ENCODE results near the gene BFAR.
"Not testable (repeated sequence)": the region's sequence is repeated elsewhere in the genome, so short reads cannot be mapped to it uniquely, and the experiment has no call there.

BFAR gene

GRCh38 chr16:14676633-14677032, 43.9 kb downstream of the BFAR start:
- no peaks in the 10 kb centered on the region for H3K4me1 ChIP-seq (ENCODE audit: control extremely low read depth in 1 of 4, control insufficient read depth in 4 of 4, insufficient read depth in 4 of 4, low read length in 3 of 4)
- no peak overlapping the region for H3K27ac ChIP-seq (ENCODE audit: insufficient read depth in 1 of 2, low read depth in 1 of 2, low read length in 2 of 2, poor library complexity in 1 of 2, severe bottlenecking in 2 of 2)
- POLR2A ChIA-PET: no interaction called here
- WGBS (ENCODE audit: insufficient coverage): 100% methylated on average over 1 of the region's 3 CpGs
- H3K36me3 ChIP-seq (ENCODE audit: control insufficient read depth in 4 of 4, insufficient read depth in 4 of 4, low read length in 3 of 4): no peaks in the 10 kb centered on the region
- H3K9me3 ChIP-seq (ENCODE audit: control extremely low read depth in 1 of 5, control insufficient read depth in 4 of 5, insufficient read depth in 2 of 5, low read depth in 1 of 5, low read length in 4 of 5): no peaks in the 10 kb centered on the region
- DNase-seq: no peak
- CTCF ChIA-PET: no interaction called here
- no peak overlapping the region for H3K4me3 ChIP-seq (ENCODE audit: control insufficient read depth in 1 of 7, extremely low read depth in 1 of 7, insufficient read depth in 4 of 7, low read depth in 2 of 7, low read length in 6 of 7)
- peaks cover 0 to 2% (median 0%) of the 10 kb centered on the region in 5 experiments for H3K27me3 ChIP-seq (replicated peaks in 2 of 5; ENCODE audit: control insufficient read depth in 4 of 5, insufficient read depth in 5 of 5, low read length in 4 of 5)

GRCh38 chr16:14677627-14678026, 44.9 kb downstream of the BFAR start:
- CTCF ChIA-PET: no interaction called here
- 100% methylated on average over 5 of the region's 5 CpGs for WGBS (ENCODE audit: insufficient coverage)
- no peaks in the 10 kb centered on the region for H3K9me3 ChIP-seq (ENCODE audit: control extremely low read depth in 1 of 5, control insufficient read depth in 4 of 5, insufficient read depth in 2 of 5, low read depth in 1 of 5, low read length in 4 of 5)
- peaks cover 0 to 2% (median 0%) of the 10 kb centered on the region in 5 experiments for H3K27me3 ChIP-seq (replicated peaks in 2 of 5; ENCODE audit: control insufficient read depth in 4 of 5, insufficient read depth in 5 of 5, low read length in 4 of 5)
- H3K4me1 ChIP-seq (ENCODE audit: control extremely low read depth in 1 of 4, control insufficient read depth in 4 of 4, insufficient read depth in 4 of 4, low read length in 3 of 4): no peaks in the 10 kb centered on the region
- POLR2A ChIA-PET: no interaction called here
- H3K27ac ChIP-seq (ENCODE audit: insufficient read depth in 1 of 2, low read depth in 1 of 2, low read length in 2 of 2, poor library complexity in 1 of 2, severe bottlenecking in 2 of 2): no peak overlapping the region
- no peak overlapping the region for H3K4me3 ChIP-seq (ENCODE audit: control insufficient read depth in 1 of 7, extremely low read depth in 1 of 7, insufficient read depth in 4 of 7, low read depth in 2 of 7, low read length in 6 of 7)
- H3K36me3 ChIP-seq (ENCODE audit: control insufficient read depth in 4 of 4, insufficient read depth in 4 of 4, low read length in 3 of 4): no peaks in the 10 kb centered on the region
- DNase-seq: no peak

- H3K27ac ChIP-seq (ENCODE audit: insufficient read depth in 1 of 2, low read depth in 1 of 2, low read length in 2 of 2, poor library complexity in 1 of 2, severe bottlenecking in 2 of 2): no peak overlapping the region
- H3K27me3 ChIP-seq (replicated peaks in 2 of 5; ENCODE audit: control insufficient read depth in 4 of 5, insufficient read depth in 5 of 5, low read length in 4 of 5): peaks cover 0 to 2% (median 0%) of the 10 kb centered on the region in 5 experiments
- no peaks in the 10 kb centered on the region for H3K4me1 ChIP-seq (ENCODE audit: control extremely low read depth in 1 of 4, control insufficient read depth in 4 of 4, insufficient read depth in 4 of 4, low read length in 3 of 4)
- POLR2A ChIA-PET: no interaction called here
- H3K4me3 ChIP-seq (ENCODE audit: control insufficient read depth in 1 of 7, extremely low read depth in 1 of 7, insufficient read depth in 4 of 7, low read depth in 2 of 7, low read length in 6 of 7): no peak overlapping the region
- H3K9me3 ChIP-seq (ENCODE audit: control extremely low read depth in 1 of 5, control insufficient read depth in 4 of 5, insufficient read depth in 2 of 5, low read depth in 1 of 5, low read length in 4 of 5): no peaks in the 10 kb centered on the region
- DNase-seq: no peak
- CTCF ChIA-PET: no interaction called here
- no peaks in the 10 kb centered on the region for H3K36me3 ChIP-seq (ENCODE audit: control insufficient read depth in 4 of 4, insufficient read depth in 4 of 4, low read length in 3 of 4)
- WGBS (ENCODE audit: insufficient coverage): 93% methylated on average over 5 of the region's 11 CpGs
Measured at GRCh38 chr16:14678748-14679497, 46.2 kb downstream of the BFAR start.

DNA sequence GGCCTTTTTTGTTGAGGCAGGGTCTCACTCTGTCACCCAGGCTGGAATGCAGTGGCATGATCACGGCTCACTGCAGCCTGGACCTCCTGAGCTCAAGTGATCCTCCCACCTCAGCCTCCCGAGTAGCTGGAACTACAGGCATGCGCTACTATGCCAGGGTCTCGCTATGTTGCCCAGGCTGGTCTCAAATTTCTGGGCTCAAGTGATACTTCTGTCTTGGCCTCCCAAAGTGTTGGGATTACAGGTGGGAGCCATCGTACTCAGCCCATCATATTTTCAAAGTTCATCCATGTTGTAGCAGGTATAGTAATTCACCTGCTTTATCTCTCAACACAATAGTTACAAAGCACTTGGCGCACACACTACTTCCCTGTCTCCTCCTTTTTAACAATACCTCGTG, 47.6 kb downstream of the BFAR start:
- 100% methylated on average over 5 of the region's 7 CpGs for WGBS (ENCODE audit: insufficient coverage)
- POLR2A ChIA-PET; H3K4me3 ChIP-seq (ENCODE audit: control insufficient read depth in 1 of 7, extremely low read depth in 1 of 7, insufficient read depth in 4 of 7, low read depth in 2 of 7, low read length in 6 of 7); H3K9me3 ChIP-seq (ENCODE audit: control extremely low read depth in 1 of 5, control insufficient read depth in 4 of 5, insufficient read depth in 2 of 5, low read depth in 1 of 5, low read length in 4 of 5); CTCF ChIA-PET; DNase-seq; H3K27ac ChIP-seq (ENCODE audit: insufficient read depth in 1 of 2, low read depth in 1 of 2, low read length in 2 of 2, poor library complexity in 1 of 2, severe bottlenecking in 2 of 2); H3K36me3 ChIP-seq (ENCODE audit: control insufficient read depth in 4 of 4, insufficient read depth in 4 of 4, low read length in 3 of 4); H3K27me3 ChIP-seq (replicated peaks in 2 of 5; ENCODE audit: control insufficient read depth in 4 of 5, insufficient read depth in 5 of 5, low read length in 4 of 5); H3K4me1 ChIP-seq (ENCODE audit: control extremely low read depth in 1 of 4, control insufficient read depth in 4 of 4, insufficient read depth in 4 of 4, low read length in 3 of 4): not testable (repeated sequence)

- POLR2A ChIA-PET: no interaction called here
- H3K27ac ChIP-seq (ENCODE audit: insufficient read depth in 1 of 2, low read depth in 1 of 2, low read length in 2 of 2, poor library complexity in 1 of 2, severe bottlenecking in 2 of 2): no peak overlapping the region
- H3K36me3 ChIP-seq (ENCODE audit: control insufficient read depth in 4 of 4, insufficient read depth in 4 of 4, low read length in 3 of 4): no peaks in the 10 kb centered on the region
- CTCF ChIA-PET: no interaction called here
- H3K9me3 ChIP-seq (ENCODE audit: control extremely low read depth in 1 of 5, control insufficient read depth in 4 of 5, insufficient read depth in 2 of 5, low read depth in 1 of 5, low read length in 4 of 5): no peaks in the 10 kb centered on the region
- H3K4me3 ChIP-seq (ENCODE audit: control insufficient read depth in 1 of 7, extremely low read depth in 1 of 7, insufficient read depth in 4 of 7, low read depth in 2 of 7, low read length in 6 of 7): no peak overlapping the region
- no peaks in the 10 kb centered on the region for H3K4me1 ChIP-seq (ENCODE audit: control extremely low read depth in 1 of 4, control insufficient read depth in 4 of 4, insufficient read depth in 4 of 4, low read length in 3 of 4)
- 86% methylated on average over 1 of the region's 4 CpGs for WGBS (ENCODE audit: insufficient coverage)
- no peak for DNase-seq
- peaks cover 0 to 2% (median 0%) of the 10 kb centered on the region in 5 experiments for H3K27me3 ChIP-seq (replicated peaks in 2 of 5; ENCODE audit: control insufficient read depth in 4 of 5, insufficient read depth in 5 of 5, low read length in 4 of 5)
Measured at GRCh38 chr16:14681115-14681514, 48.4 kb downstream of the BFAR start.

GRCh38 chr16:14682121-14682520, 49.4 kb downstream of the BFAR start:
- no peaks in the 10 kb centered on the region for H3K9me3 ChIP-seq (ENCODE audit: control extremely low read depth in 1 of 5, control insufficient read depth in 4 of 5, insufficient read depth in 2 of 5, low read depth in 1 of 5, low read length in 4 of 5)
- ChIA-PET POLR2A (no interaction called here), CTCF (no interaction called here)
- H3K27me3 ChIP-seq (replicated peaks in 2 of 5; ENCODE audit: control insufficient read depth in 4 of 5, insufficient read depth in 5 of 5, low read length in 4 of 5): peaks cover 0 to 2% (median 0%) of the 10 kb centered on the region in 5 experiments
- no peak overlapping the region for H3K27ac ChIP-seq (ENCODE audit: insufficient read depth in 1 of 2, low read depth in 1 of 2, low read length in 2 of 2, poor library complexity in 1 of 2, severe bottlenecking in 2 of 2)
- DNase-seq: no peak
- H3K4me3 ChIP-seq (ENCODE audit: control insufficient read depth in 1 of 7, extremely low read depth in 1 of 7, insufficient read depth in 4 of 7, low read depth in 2 of 7, low read length in 6 of 7): no peak overlapping the region
- H3K4me1 ChIP-seq (ENCODE audit: control extremely low read depth in 1 of 4, control insufficient read depth in 4 of 4, insufficient read depth in 4 of 4, low read length in 3 of 4): no peaks in the 10 kb centered on the region
- no peaks in the 10 kb centered on the region for H3K36me3 ChIP-seq (ENCODE audit: control insufficient read depth in 4 of 4, insufficient read depth in 4 of 4, low read length in 3 of 4)
- 98% methylated on average over 8 of the region's 8 CpGs for WGBS (ENCODE audit: insufficient coverage)

- POLR2A ChIA-PET; H3K4me3 ChIP-seq (ENCODE audit: control insufficient read depth in 1 of 7, extremely low read depth in 1 of 7, insufficient read depth in 4 of 7, low read depth in 2 of 7, low read length in 6 of 7); H3K27ac ChIP-seq (ENCODE audit: insufficient read depth in 1 of 2, low read depth in 1 of 2, low read length in 2 of 2, poor library complexity in 1 of 2, severe bottlenecking in 2 of 2); H3K9me3 ChIP-seq (ENCODE audit: control extremely low read depth in 1 of 5, control insufficient read depth in 4 of 5, insufficient read depth in 2 of 5, low read depth in 1 of 5, low read length in 4 of 5); CTCF ChIA-PET; H3K4me1 ChIP-seq (ENCODE audit: control extremely low read depth in 1 of 4, control insufficient read depth in 4 of 4, insufficient read depth in 4 of 4, low read length in 3 of 4); H3K27me3 ChIP-seq (replicated peaks in 2 of 5; ENCODE audit: control insufficient read depth in 4 of 5, insufficient read depth in 5 of 5, low read length in 4 of 5); H3K36me3 ChIP-seq (ENCODE audit: control insufficient read depth in 4 of 4, insufficient read depth in 4 of 4, low read length in 3 of 4): not testable (repeated sequence)
- DNase-seq: peak in 2 of 3 donors; percentile 15 to 44
- WGBS (ENCODE audit: insufficient coverage): 100% methylated on average over 5 of the region's 15 CpGs
Measured at GRCh38 chr16:14685870-14686793, 53.4 kb downstream of the BFAR start.

Data from common myeloid progenitor, CD34-positive (primary cell).